Panc1 (cell line): ENCODE measurements around the gene KAZN. TPM values are rescaled to one million over a fixed set of nuclear protein-coding genes. Genes with fewer than 3 reads are reported as not detected.

Source experiments
- ATAC-seq: fragments of 200-7000 bp; cut with Tn5 transposase; 2 replicates; pipeline ENCODE4 v1.9.1; 2020; ENCODE audit warnings: mild to moderate bottlenecking, moderate library complexity
- BruUV-seq: library from RNA; stranded (reverse); fragments of 400-500 nt; replicated peaks from 2 replicates; lab custom pipeline; 2021; lab: Mats Ljungman, UMichigan
- CTCF ChIA-PET: fragments of 300-600 bp; sonication (Branson Sonifier 250); formaldehyde crosslinking; loops from one replicate; lab custom pipeline; 2022; ENCODE audit warnings: antibody characterized with exemption; lab: Charles Lee
- POLR2A ChIA-PET: fragments of 300-600 bp; sonication (Branson Sonifier 250); formaldehyde crosslinking; loops from one replicate; lab custom pipeline; 2022; ENCODE audit warnings: antibody characterized with exemption; lab: Charles Lee
- DNase-seq: peaks from one replicate; pipeline ENCODE4 v3.0.0-alpha.2; 2010; ENCODE audit warnings: low read depth, low spot score
- H3K27ac ChIP-seq: 2 replicates; pipeline ENCODE4 v1.5.1; 2011; ENCODE audit warnings: mild to moderate bottlenecking, low read length, inconsistent platforms
- H3K27me3 ChIP-seq: fragments of 200-500 bp; sonication (Bioruptor generic); 2 replicates; pipeline ENCODE4 v1.6.0; 2014; ENCODE audit warnings: low read length, inconsistent platforms; ENCODE audit not compliant: control insufficient read depth, insufficient read depth
- H3K36me3 ChIP-seq: fragments of 200-500 bp; sonication (Bioruptor generic); 2 replicates; pipeline ENCODE4 v1.5.1; 2014; ENCODE audit warnings: inconsistent platforms, mild to moderate bottlenecking, low read length, moderate library complexity; ENCODE audit not compliant: control insufficient read depth, insufficient read depth
- H3K4me1 ChIP-seq: 2 replicates; pipeline ENCODE4 v1.5.1; 2011; ENCODE audit warnings: inconsistent platforms, mild to moderate bottlenecking, low read length, moderate library complexity; ENCODE audit not compliant: control insufficient read depth, insufficient read depth
- H3K4me3 ChIP-seq, 2 experiments: 2 replicates each; pipeline ENCODE4 v1.5.1; 2011 to 2012; ENCODE audit warnings: low read depth in 2 of 2, low read length in 2 of 2, mild to moderate bottlenecking in 2 of 2, inconsistent platforms in 1 of 2, moderate library complexity in 1 of 2
- H3K9me3 ChIP-seq: fragments of 200-500 bp; sonication (Bioruptor generic); 2 replicates; pipeline ENCODE4 v1.5.1; 2014; ENCODE audit warnings: low read depth, mild to moderate bottlenecking, inconsistent platforms, low read length, moderate library complexity; ENCODE audit not compliant: control insufficient read depth, insufficient read depth
- CTCF ChIP-seq: fragments of 450-650 bp; IDR thresholded peaks from 2 replicates; pipeline ENCODE4 v1.5.1; 2017; ENCODE audit warnings: mild to moderate bottlenecking
- POLR2AphosphoS5 ChIP-seq: IDR thresholded peaks from 2 replicates; pipeline ENCODE4 v1.6.1; 2012; ENCODE audit warnings: mild to moderate bottlenecking, low read depth, low read length, moderate library complexity
- REST ChIP-seq, 2 experiments: IDR thresholded peaks; 2 replicates each; pipeline ENCODE4 v1.6.1; 2011 to 2012; ENCODE audit warnings: low read depth in 2 of 2, control low read depth in 1 of 2, low read length in 1 of 2, mild to moderate bottlenecking in 1 of 2, moderate library complexity in 1 of 2; ENCODE audit not compliant: insufficient read depth in 1 of 2
- SIN3A ChIP-seq: IDR thresholded peaks from 2 replicates; pipeline ENCODE4 v1.6.1; 2012; ENCODE audit warnings: low read depth, mild to moderate bottlenecking, low read length, moderate library complexity, borderline replicate concordance; ENCODE audit not compliant: insufficient read depth
- TCF7L2 ChIP-seq: IDR thresholded peaks from 2 replicates; pipeline ENCODE4 v1.6.1; 2011; ENCODE audit warnings: mild to moderate bottlenecking, low read depth, low read length, inconsistent platforms
- in situ Hi-C: cut with HindIII; loops from 2 replicates; pipeline ENCODE4 v1.10.0; 2016; ENCODE audit warnings: low sequenced_read_pairs, low pct_unique_long_range_greater_than_20kb
- intact Hi-C: fragments of 100-400 bp; cut with micrococcal nuclease; formaldehyde crosslinking; loops from one replicate; pipeline ENCODE4 v1.10.0; 2022; ENCODE audit not compliant: unreplicated experiment
- total RNA-seq: library from RNA; stranded (reverse); gene quantifications from one replicate; pipeline ENCODE4 v1.2.1, GENCODE V29; 2021; ENCODE audit not compliant: unreplicated experiment

KAZN gene
- total RNA-seq, 1 experiment from 2014 or later: 6.6 TPM

- POLR2A ChIA-PET: interaction anchor here (0.6 kb wide), 1 partner anchor 295 kb away, joined by 4 read pairs; no protein-coding TSS in a partner anchor
- BruUV-seq: no TSS peak
- in situ Hi-C loops: no loop called here
- H3K4me1 ChIP-seq: no peaks in the 10 kb centered on the region
- H3K36me3 ChIP-seq: no peaks in the 10 kb centered on the region
- DNase-seq (no peak), ATAC-seq (no peak)
- intact Hi-C loops: no loop called here
- no peaks in the 10 kb centered on the region for H3K9me3 ChIP-seq
- H3K27me3 ChIP-seq: no peaks in the 10 kb centered on the region
- CTCF ChIA-PET: no interaction called here
- TF ChIP-seq TCF7L2: no peak
- no peak for TF ChIP-seq REST (IDR thresholded peaks at IDR 0.05; ENCODE audit: insufficient read depth in 1 of 2, low read depth in 2 of 2, low read length in 1 of 2)
- TF ChIP-seq SIN3A: no peak
- TF ChIP-seq POLR2AphosphoS5: no peak
- TF ChIP-seq CTCF: no peak
- H3K27ac ChIP-seq: no peak overlapping the region
- H3K4me3 ChIP-seq: no peak overlapping the region
Observed at GRCh38 chr1:14794906-14795305, 196.4 kb downstream of the KAZN start.

DNA sequence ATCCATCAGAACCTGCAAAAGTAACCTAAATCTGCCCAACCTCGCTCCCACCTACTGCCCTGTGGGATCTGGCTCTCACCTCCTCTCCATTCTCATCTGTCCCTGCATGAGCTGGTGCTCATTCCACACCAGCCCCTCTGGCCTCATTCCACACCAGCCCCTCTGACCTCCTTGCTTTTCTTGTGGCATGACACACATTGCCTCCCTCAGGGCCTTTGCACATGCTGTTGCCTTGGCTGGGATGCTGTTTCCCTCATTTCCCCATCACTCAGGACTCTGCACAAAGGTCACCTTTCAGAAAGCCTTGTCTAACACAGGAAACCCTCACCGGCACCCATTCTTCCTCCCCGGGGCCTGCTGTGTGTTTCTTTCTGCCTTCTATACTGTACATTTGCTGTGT is 197.1 kb downstream of the KAZN start:
- BruUV-seq: no TSS peak
- no peaks in the 10 kb centered on the region for H3K4me1 ChIP-seq
- no peaks in the 10 kb centered on the region for H3K9me3 ChIP-seq
- intact Hi-C loops: no loop called here
- DNase-seq (no peak), ATAC-seq (no peak)
- ChIA-PET CTCF (no interaction called here), POLR2A (interaction anchor here (0.6 kb wide), 1 partner anchor 295 kb away, joined by 4 read pairs; no protein-coding TSS in a partner anchor)
- no peak for TF ChIP-seq REST (IDR thresholded peaks at IDR 0.05; ENCODE audit: insufficient read depth in 1 of 2, low read depth in 2 of 2, low read length in 1 of 2)
- TF ChIP-seq TCF7L2: no peak
- TF ChIP-seq SIN3A: no peak
- TF ChIP-seq POLR2AphosphoS5: no peak
- TF ChIP-seq CTCF: no peak
- in situ Hi-C loops: no loop called here
- H3K36me3 ChIP-seq: no peaks in the 10 kb centered on the region
- H3K27me3 ChIP-seq: no peaks in the 10 kb centered on the region
- H3K27ac ChIP-seq: no peak overlapping the region
- H3K4me3 ChIP-seq: no peak overlapping the region
